ENCODE measurements around the gene CTNND1.
"Not testable (repeated sequence)": the region's sequence is repeated elsewhere in the genome, so short reads cannot be mapped to it uniquely, and the experiment has no call there.

Gene CTNND1

DNA sequence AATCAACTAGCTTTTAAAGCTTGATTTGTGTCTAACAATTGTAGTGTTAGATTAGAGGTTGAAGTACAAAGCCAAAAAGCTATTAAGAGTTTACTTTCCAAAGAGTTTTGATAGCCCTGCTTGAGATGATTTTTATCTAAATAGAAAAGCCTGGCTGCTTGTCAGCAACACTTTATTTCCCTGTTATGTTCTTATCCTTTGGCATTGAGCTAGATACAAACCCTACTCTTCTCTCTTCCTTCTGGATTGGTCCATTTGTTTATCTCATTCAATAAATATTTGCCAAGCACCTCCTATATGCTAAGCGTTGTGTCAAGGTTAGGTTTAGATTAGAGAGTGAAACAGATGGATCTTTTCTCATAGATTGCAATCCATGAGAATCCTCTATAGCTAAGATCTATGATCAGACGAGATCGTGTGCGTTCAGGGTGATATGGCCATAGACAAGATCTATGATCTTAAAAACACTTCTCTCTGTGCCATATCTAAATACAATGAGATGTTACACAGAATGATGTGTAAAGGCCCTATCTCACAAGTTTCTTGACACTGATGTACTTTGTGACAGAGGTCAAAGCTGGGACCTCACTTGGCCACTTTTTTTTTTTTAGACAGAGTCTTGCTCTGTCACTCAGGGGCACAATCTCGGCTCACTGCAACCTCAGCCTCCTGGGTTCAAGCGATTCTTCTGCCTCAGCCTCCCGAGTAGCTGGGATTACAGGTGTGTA lies 57.8 kb downstream of the CTNND1 start:
- Histone ChIP-seq H3K27me3 (replicated peaks; ENCODE audit: control insufficient read depth, insufficient read depth, low read length) (no peaks in the 10 kb centered on the region), H3K36me3 (ENCODE audit: control insufficient read depth, insufficient read depth, low read length) (no peaks in the 10 kb centered on the region), H3K4me3 (replicated peaks; ENCODE audit: low read depth, low read length) (no peak overlapping the region)
- no peak for DNase-seq (ENCODE audit: extremely low read depth, insufficient read length)
- TF ChIP-seq, protein P1, sequence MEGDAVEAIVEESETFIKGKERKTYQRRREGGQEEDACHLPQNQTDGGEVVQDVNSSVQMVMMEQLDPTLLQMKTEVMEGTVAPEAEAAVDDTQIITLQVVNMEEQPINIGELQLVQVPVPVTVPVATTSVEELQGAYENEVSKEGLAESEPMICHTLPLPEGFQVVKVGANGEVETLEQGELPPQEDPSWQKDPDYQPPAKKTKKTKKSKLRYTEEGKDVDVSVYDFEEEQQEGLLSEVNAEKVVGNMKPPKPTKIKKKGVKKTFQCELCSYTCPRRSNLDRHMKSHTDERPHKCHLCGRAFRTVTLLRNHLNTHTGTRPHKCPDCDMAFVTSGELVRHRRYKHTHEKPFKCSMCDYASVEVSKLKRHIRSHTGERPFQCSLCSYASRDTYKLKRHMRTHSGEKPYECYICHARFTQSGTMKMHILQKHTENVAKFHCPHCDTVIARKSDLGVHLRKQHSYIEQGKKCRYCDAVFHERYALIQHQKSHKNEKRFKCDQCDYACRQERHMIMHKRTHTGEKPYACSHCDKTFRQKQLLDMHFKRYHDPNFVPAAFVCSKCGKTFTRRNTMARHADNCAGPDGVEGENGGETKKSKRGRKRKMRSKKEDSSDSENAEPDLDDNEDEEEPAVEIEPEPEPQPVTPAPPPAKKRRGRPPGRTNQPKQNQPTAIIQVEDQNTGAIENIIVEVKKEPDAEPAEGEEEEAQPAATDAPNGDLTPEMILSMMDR (IDR thresholded peaks at IDR 0.05; ENCODE audit: insufficient read depth, low read length, poor library complexity, severe bottlenecking) = no peak

- DNase-seq (ENCODE audit: extremely low read depth, insufficient read length) = no peak
- Histone ChIP-seq H3K4me3 (replicated peaks; ENCODE audit: low read depth, low read length) (no peak overlapping the region), H3K27me3 (replicated peaks; ENCODE audit: control insufficient read depth, insufficient read depth, low read length) (no peaks in the 10 kb centered on the region), H3K36me3 (ENCODE audit: control insufficient read depth, insufficient read depth, low read length) (no peaks in the 10 kb centered on the region)
- TF ChIP-seq, protein P1 (IDR thresholded peaks at IDR 0.05; ENCODE audit: insufficient read depth, low read length, poor library complexity, severe bottlenecking) = no peak
Observed at GRCh38 chr11:57823859-57824258, 62.3 kb downstream of the CTNND1 start.

DNA sequence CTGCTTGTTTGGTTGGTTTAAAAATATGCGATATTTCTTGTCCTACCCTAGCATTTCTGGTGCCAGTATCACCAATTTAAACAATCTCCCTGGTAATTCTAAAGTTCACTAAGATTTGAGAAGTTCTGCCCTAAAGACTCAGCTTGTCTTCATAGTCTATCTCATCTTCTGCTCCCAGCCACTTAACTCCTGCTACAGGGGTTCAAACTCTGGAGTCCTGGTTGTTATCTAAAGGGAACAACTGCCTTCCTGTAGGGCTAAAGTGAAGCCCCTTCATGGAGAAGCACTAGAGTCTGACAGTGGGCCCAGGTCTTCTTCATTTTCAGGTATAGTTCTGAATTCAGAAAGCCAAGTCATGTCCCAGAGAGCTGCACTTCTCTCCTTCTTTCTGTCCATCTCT lies 73.2 kb downstream of the CTNND1 start:
- TF ChIP-seq, protein P1 (IDR thresholded peaks at IDR 0.05; ENCODE audit: insufficient read depth, low read length, poor library complexity, severe bottlenecking) = no peak
- DNase-seq (ENCODE audit: extremely low read depth, insufficient read length) = no peak
- Histone ChIP-seq H3K36me3 (ENCODE audit: control insufficient read depth, insufficient read depth, low read length) (no peaks in the 10 kb centered on the region), H3K27me3 (replicated peaks; ENCODE audit: control insufficient read depth, insufficient read depth, low read length) (no peaks in the 10 kb centered on the region), H3K4me3 (replicated peaks; ENCODE audit: low read depth, low read length) (no peak overlapping the region)

GRCh38 chr11:57838609-57839008 lies 77.0 kb downstream of the CTNND1 start:
- H3K36me3 ChIP-seq (ENCODE audit: control insufficient read depth, insufficient read depth, low read length); DNase-seq (ENCODE audit: extremely low read depth, insufficient read length); H3K4me3 ChIP-seq (replicated peaks; ENCODE audit: low read depth, low read length); H3K27me3 ChIP-seq (replicated peaks; ENCODE audit: control insufficient read depth, insufficient read depth, low read length): not testable (repeated sequence)

DNA sequence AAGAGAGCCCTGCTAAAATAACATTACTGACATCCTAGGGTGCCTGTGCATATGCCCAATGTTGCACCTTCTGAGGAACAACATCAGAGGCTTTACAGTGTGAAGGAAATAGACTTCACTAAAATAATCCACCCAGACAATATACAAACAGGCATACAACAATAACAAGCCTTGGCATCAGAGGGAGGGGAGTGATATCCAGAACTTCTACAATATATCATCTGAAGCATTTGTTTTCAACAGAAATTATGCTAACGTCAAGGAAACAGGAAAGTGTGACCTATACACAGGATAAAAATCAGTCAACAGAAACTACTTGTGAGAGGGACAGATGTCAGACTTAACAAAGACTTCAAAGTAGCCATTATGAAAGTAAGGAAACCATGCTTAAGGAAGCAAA lies 81.3 kb downstream of the CTNND1 start:
- Histone ChIP-seq H3K4me3 (replicated peaks; ENCODE audit: low read depth, low read length) (no peak overlapping the region), H3K36me3 (ENCODE audit: control insufficient read depth, insufficient read depth, low read length) (no peaks in the 10 kb centered on the region), H3K27me3 (replicated peaks; ENCODE audit: control insufficient read depth, insufficient read depth, low read length) (no peaks in the 10 kb centered on the region)
- TF ChIP-seq, protein P1 (IDR thresholded peaks at IDR 0.05; ENCODE audit: insufficient read depth, low read length, poor library complexity, severe bottlenecking) = no peak
- DNase-seq (ENCODE audit: extremely low read depth, insufficient read length) = no peak

DNA sequence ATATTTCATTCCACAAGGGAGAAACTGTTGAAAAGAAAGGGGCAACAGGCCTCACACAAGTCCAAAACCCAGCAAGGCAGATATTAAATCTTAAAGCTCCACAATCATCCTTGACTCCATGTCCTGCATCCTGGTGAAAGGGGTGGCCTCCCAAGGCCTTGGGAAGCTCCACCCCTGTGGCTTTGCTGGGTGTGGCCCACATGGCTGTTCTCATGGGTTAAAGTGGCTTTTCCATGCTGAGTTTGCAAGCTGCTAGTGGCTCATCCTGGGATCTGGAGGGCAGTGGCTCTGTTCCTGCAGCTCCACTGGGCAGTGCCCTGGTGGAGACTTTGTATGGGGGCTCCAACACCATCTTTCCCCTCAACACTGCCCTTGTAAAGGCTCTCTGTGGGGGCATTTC lies 106.4 kb downstream of the CTNND1 start:
- TF ChIP-seq, protein P1 (IDR thresholded peaks at IDR 0.05; ENCODE audit: insufficient read depth, low read length, poor library complexity, severe bottlenecking) = no peak
- no peaks in the 10 kb centered on the region for H3K27me3 ChIP-seq (replicated peaks; ENCODE audit: control insufficient read depth, insufficient read depth, low read length)
- no peaks in the 10 kb centered on the region for H3K36me3 ChIP-seq (ENCODE audit: control insufficient read depth, insufficient read depth, low read length)
- no peak overlapping the region for H3K4me3 ChIP-seq (replicated peaks; ENCODE audit: low read depth, low read length)
- no peak for DNase-seq (ENCODE audit: extremely low read depth, insufficient read length)

All from GM06990 (cell line).